Spinal cord (tissue), 10 donors: Measurements from ENCODE around the gene TINCR. TPM values are rescaled to one million over a fixed set of nuclear protein-coding genes. Genes with fewer than 3 reads are reported as not detected.

Experiments
- DNase-seq, 6 donors: peaks; one replicate each; pipeline versions ENCODE4 v3.0.0 to v3.0.0-alpha.2; 2013 to 2015; ENCODE audit warnings: low spot score in 6 of 6, low read depth in 4 of 6
- H3K27ac ChIP-seq: one replicate; pipeline ENCODE4 v1.5.1; 2013; ENCODE audit warnings: low read depth, low read length, control low read depth
- H3K27me3 ChIP-seq: one replicate; pipeline ENCODE4 v1.6.1; 2013; ENCODE audit warnings: low read length; ENCODE audit not compliant: control insufficient read depth, insufficient read depth
- H3K36me3 ChIP-seq: one replicate; pipeline ENCODE4 v1.6.1; 2013; ENCODE audit warnings: low read length; ENCODE audit not compliant: control insufficient read depth, insufficient read depth
- H3K4me1 ChIP-seq: one replicate; pipeline ENCODE4 v1.6.1; 2013; ENCODE audit warnings: low read length; ENCODE audit not compliant: control insufficient read depth, insufficient read depth
- H3K4me3 ChIP-seq: one replicate; pipeline ENCODE4 v1.5.1; 2013; ENCODE audit warnings: low read depth, low read length, control low read depth
- H3K9me3 ChIP-seq: one replicate; pipeline ENCODE4 v1.6.1; 2013; ENCODE audit warnings: low read length; ENCODE audit not compliant: control insufficient read depth, insufficient read depth
- WGBS: methylation state at CpG from one replicate; pipeline ENCODE4 v1.1.5; 2013; ENCODE audit warnings: missing lambda C conversion rate; ENCODE audit not compliant: insufficient coverage; 5-methylcytosine and 5-hydroxymethylcytosine counted together
- polyA plus RNA-seq, 2 donors: library from polyadenylated mRNA; unstranded; fragments of 120-200 nt; gene quantifications; one replicate each; pipeline ENCODE4 v1.2.1, GENCODE V29; 2013; ENCODE audit not compliant: insufficient read length in 2 of 2
- total RNA-seq, 2 donors: library from RNA; depleted of rRNA in 1 of 2; stranded (reverse); fragments of 120-200 nt in 1 of 2; fragments of >200 nt in 1 of 2; gene quantifications; one replicate each; pipeline versions ENCODE4 v1.2.3 to v1.2.4, GENCODE V29; 2013 to 2014
- donor health status: healthy.

The TINCR gene
- total and polyA plus RNA-seq, 4 donors = 0.94 to 5.1 (median 2.6) TPM

DNA sequence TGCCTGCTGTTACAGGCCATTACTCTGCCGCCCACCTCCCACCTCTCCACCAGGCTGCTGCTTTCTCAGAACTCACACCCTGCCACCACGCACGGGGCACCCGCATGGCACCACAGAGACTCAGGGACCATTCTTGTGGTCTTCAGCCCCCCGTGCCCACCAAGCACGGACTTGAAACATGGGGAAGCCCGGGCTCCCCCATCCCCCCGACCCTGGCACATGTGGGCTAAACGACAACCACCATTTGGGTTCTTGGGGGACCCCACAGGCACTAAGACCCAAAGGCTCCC is 23.1 kb upstream of the TINCR start:
- H3K27ac ChIP-seq = no peak overlapping the region
- H3K27me3 ChIP-seq = no peaks in the 10 kb centered on the region
- DNase-seq = no peak
- peaks cover 51% of the 10 kb centered on the region for H3K4me1 ChIP-seq
- peaks cover 99% of the 10 kb centered on the region for H3K36me3 ChIP-seq
- 92% methylated on average over 9 of the region's 9 CpGs for WGBS
- H3K9me3 ChIP-seq = no peaks in the 10 kb centered on the region
- no peak overlapping the region for H3K4me3 ChIP-seq

DNA sequence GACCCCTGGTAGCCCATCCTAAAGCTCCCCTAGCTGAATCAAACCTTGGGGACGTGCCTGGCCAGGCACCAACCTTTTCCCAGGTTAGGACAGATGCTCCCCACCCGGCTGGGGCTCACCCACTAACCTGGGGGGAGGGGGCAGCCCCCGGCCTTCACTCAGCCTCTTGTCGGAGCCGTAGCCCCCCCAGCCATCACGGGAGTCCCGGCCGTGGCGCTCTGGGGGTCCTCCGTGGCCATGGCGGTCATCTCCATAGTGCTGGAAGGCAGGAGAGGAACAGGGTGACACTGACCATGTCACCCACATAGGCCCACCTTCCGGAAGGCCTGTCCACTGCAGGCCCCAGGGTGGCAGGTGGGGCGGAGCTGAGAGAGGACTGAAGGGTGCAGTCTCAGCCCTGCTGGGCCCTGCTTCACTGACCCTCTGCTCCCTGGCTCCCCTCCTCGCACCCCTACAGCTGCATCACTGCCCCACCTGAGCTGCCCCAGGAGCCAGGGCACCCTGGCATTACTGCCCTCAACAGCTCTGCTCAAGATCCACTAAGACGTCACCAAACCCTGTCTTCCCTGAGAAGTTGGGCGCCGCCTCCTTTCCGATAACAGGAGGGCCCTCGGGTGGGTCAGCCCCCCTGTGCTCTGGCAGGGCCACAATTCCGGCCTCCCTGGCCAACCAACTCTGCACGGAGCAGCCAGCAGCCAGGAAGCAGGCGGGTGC is 22.6 kb upstream of the TINCR start:
- DNase-seq = no peak
- H3K27ac ChIP-seq = no peak overlapping the region
- peaks cover 99% of the 10 kb centered on the region for H3K36me3 ChIP-seq
- H3K9me3 ChIP-seq = no peaks in the 10 kb centered on the region
- no peak overlapping the region for H3K4me3 ChIP-seq
- no peaks in the 10 kb centered on the region for H3K27me3 ChIP-seq
- H3K4me1 ChIP-seq = peaks cover 56% of the 10 kb centered on the region
- WGBS = 89% methylated on average over 17 of the region's 22 CpGs

DNA sequence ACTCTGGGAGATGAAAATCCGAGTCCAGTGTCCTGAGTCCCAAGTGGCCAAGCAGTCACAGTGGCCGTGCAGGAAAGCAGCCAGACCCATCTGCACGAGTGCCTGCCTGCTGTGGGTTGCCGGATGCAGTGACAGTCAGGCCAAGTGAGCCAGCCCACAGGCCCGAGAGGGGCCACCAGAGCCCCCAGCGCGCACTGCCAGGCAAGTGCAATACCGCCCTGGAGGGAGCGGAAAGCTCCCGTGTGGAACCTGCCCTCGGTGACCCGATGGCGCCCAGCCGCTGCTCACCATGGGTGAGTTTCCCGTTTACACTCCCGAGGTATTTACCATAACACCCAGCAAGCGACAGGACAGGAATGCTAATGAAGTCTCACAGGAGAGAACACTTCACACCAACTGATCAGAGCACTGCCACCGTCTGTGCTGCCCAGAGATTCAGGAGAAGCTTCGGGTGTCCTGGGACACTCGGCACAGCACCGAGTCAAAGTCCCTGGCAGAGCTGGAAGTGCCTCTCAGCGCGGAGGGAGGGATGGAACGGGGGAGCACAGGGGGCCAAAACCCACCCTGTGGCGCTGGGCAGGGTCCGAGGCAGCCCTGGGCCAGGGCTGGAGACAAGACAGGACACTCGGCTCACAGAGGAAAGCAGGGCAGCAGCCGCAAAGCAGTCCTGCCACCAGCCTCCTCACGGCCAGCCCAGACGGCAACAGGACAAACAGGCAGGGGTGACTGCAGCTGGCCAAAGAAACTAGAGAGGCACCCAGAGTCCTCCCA is 21.3 kb upstream of the TINCR start:
- peaks cover 90% of the 10 kb centered on the region for H3K36me3 ChIP-seq
- no peak overlapping the region for H3K27ac ChIP-seq
- H3K4me3 ChIP-seq = no peak overlapping the region
- no peaks in the 10 kb centered on the region for H3K27me3 ChIP-seq
- DNase-seq = peak in 1 of 6 donors; percentile 19
- H3K4me1 ChIP-seq = peaks cover 57% of the 10 kb centered on the region
- WGBS = 50% methylated on average over 30 of the region's 30 CpGs
- H3K9me3 ChIP-seq = no peaks in the 10 kb centered on the region

DNA sequence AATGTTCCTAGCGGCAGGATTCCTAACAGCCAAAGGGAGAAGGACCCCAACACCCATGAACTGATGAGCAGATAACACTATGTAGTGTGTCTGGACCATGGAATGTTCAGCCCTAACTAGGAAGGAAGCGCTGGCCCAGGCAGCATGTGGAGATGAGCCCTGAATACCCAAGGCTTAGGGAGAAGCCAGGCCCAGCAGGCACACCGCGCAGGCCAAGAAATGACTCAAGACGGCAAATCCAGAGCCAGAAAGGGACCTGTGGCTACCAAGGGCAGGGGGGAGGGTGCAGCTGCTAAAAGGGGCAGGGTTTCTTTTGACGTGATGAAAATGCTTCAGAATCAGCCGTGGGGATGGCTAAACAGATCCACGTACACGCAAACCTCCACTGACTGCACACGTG is 20.7 kb upstream of the TINCR start:
- Histone ChIP-seq H3K9me3 (no peaks in the 10 kb centered on the region), H3K4me3 (no peak overlapping the region), H3K27ac (no peak overlapping the region), H3K27me3 (no peaks in the 10 kb centered on the region), H3K36me3 (peaks cover 88% of the 10 kb centered on the region), H3K4me1 (peaks cover 55% of the 10 kb centered on the region)
- no peak for DNase-seq
- 71% methylated on average over 9 of the region's 10 CpGs for WGBS

DNA sequence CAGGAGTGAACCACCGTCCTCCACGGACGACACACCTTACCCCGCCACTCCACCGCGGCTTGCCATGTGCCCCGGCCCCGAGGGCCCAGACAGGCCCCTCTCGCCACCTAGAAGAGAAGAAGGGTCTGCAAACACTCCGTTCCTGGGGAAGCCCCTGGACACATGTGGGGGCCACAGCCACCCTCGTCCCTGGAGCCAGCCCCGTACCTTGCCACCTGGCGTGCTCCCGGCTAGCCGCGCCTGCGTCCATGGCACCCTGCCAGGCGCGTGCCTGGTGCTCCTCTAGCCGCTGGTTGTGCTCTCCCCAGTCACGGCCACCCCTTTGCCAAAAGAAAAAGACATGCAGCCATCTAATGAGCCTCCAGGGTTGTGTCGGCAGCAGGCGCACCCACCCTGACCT is 19.9 kb upstream of the TINCR start:
- DNase-seq = no peak
- Histone ChIP-seq H3K4me3 (no peak overlapping the region), H3K27me3 (no peaks in the 10 kb centered on the region), H3K9me3 (no peaks in the 10 kb centered on the region), H3K4me1 (peaks cover 52% of the 10 kb centered on the region), H3K36me3 (peaks cover 86% of the 10 kb centered on the region), H3K27ac (no peak overlapping the region)
- WGBS = 87% methylated on average over 23 of the region's 23 CpGs

DNA sequence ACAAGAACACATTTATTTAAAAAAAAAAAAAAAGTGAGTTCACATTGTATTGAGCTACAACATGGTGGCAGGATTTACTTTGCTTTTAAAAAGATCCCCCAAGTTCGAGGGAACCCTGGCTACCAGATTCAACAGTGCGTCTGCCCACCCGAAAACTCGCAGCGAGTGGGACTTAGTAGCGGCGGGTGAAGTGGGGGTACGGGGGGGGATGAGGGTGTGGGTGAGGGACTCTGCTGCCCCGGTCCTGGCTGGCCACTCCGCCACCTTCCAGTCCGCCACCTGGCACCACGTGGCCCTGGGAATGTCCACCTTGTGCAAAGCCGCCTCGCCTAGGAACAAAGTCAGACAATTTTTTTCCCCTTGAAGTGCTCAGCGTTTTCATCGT is 19.3 kb upstream of the TINCR start:
- Histone ChIP-seq H3K27me3 (no peaks in the 10 kb centered on the region), H3K9me3 (no peaks in the 10 kb centered on the region), H3K4me3 (no peak overlapping the region), H3K4me1 (peaks cover 49% of the 10 kb centered on the region), H3K36me3 (peaks cover 86% of the 10 kb centered on the region), H3K27ac (no peak overlapping the region)
- DNase-seq = no peak
- whole genome bisulfite sequencing = 96% methylated on average over 10 of the region's 16 CpGs

DNA sequence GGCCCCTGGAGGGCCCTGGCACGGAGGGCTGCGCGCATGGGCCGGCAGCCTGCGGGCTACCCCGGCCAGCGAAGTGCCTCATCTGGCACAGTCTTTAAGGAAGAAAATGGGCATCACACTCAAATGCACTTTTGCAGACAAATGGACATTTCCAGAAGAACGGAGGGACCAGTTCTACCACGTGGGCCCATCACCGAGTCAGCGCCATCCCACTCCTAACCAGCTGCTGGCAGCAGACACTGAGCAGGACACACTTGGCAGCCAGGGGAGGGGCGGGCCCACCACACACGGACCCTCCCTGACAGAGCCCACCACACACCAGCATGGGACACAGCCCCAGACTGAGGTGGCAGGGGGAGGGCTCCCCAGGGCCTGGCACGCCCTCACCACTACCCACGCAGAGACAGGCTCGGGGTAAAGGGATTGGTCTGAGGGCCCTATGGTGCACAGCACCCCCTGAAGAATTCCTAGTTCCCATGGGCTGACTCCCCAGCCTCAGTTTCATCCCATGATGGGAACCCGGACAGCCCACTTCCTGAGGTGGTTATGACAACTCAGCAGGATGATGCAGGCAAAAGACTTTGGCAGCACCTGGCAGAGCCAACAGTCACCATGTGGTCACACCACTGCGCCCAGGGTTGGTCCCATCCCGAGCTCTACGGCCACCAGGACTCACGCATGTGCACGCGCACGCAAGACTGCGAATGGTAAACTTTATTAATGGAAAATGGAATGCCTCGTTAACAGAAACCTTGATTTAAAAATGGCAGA is 18.7 kb upstream of the TINCR start:
- peak overlapping the region; percentile 60 for H3K27ac ChIP-seq
- H3K4me1 ChIP-seq = peaks cover 50% of the 10 kb centered on the region
- DNase-seq = no peak
- H3K4me3 ChIP-seq = no peak overlapping the region
- peaks cover 86% of the 10 kb centered on the region for H3K36me3 ChIP-seq
- WGBS = 39% methylated on average over 14 of the region's 26 CpGs
- no peaks in the 10 kb centered on the region for H3K9me3 ChIP-seq
- no peaks in the 10 kb centered on the region for H3K27me3 ChIP-seq

DNA sequence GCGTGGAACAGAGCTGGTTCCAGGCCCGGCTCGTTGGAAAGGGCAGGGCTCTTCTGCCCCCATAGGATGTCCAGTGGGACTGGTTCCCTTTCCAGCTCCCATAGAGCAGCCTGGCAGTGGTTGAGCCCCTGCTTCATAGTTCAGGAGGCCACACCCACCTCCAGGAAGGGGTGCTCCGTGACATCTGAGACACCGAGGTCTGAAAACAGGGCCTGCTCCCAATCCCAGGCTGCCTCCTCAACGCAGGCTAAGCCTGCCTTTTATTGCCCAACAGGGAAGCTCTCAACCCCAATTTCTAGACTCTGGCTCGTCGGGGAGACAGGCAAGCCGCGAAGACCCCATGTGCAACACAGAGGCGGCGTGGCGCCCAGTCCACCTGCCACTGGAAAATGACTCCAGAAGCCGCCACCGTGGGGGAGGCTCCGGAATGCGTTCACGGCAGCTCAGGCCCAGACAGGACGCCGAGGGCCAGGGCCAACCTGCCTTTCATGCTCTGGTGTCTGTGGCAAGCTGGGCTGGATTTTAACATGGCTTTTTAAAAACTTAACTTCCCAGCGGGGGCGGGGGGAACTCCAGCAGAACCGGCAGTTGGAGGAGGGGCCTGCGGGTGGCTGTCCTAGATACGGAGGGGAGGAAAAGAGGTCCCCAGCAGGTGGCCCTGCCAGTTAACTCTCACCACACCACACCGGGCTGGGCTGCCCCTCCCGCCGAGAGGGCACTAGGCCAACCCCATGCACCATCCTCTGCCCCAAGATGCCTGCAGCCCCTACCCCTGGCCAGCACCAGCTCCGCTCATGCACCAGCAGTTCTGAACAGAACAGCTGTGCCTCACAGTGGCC is 17.9 kb upstream of the TINCR start:
- H3K27me3 ChIP-seq = no peaks in the 10 kb centered on the region
- H3K9me3 ChIP-seq = no peaks in the 10 kb centered on the region
- H3K4me1 ChIP-seq = peaks cover 50% of the 10 kb centered on the region
- peak overlapping the region; percentile 60 for H3K27ac ChIP-seq
- no peak overlapping the region for H3K4me3 ChIP-seq
- WGBS = 14% methylated on average over 24 of the region's 29 CpGs
- H3K36me3 ChIP-seq = peaks cover 81% of the 10 kb centered on the region
- DNase-seq = peak in 2 of 6 donors; percentile 67 to 74

DNA sequence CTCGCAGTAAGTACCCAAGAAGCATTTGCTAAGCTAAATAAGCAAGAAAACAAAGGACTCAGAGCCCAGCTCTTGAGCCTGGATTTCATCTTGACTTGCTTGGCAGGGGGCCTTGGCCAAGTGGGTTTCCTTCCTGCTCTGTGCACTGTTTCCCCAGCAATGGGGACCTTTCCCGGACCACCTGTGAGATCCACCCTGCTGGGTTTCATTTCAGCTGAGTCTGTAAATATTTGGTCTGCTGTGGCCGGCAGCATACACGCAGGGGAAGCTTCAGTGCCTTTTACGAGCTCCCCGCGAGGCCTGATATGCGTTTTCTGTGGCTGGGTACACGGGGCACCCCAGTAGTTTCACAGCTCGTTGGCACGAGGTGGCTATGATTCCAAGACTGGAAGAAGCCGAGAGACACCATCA is 12.4 kb upstream of the TINCR start:
- H3K27me3 ChIP-seq = no peaks in the 10 kb centered on the region
- H3K4me1 ChIP-seq = peaks cover 36% of the 10 kb centered on the region
- H3K9me3 ChIP-seq = no peaks in the 10 kb centered on the region
- no peak overlapping the region for H3K4me3 ChIP-seq
- no peak overlapping the region for H3K27ac ChIP-seq
- DNase-seq = peak in 2 of 6 donors; percentile 43 to 70
- H3K36me3 ChIP-seq = peaks cover 30% of the 10 kb centered on the region
- WGBS = 31% methylated on average over 11 of the region's 12 CpGs
